Endothelial cell of umbilical vein (primary cell): ENCODE results near the gene C2orf76.

Experiments used
- CTCF ChIP-seq, 2 donors: IDR thresholded peaks; 1 replicate in 1 of 2; 2 replicates in 1 of 2; pipeline ENCODE4 v1.5.1; 2011; ENCODE audit warnings: low read length in 2 of 2, mild to moderate bottlenecking in 2 of 2, moderate library complexity in 2 of 2, control low read depth in 1 of 2, inconsistent platforms in 1 of 2, low read depth in 1 of 2; ENCODE audit not compliant: insufficient read depth in 1 of 2; ENCODE audit errors: extremely low read depth in 1 of 2
- EZH2 ChIP-seq: IDR thresholded peaks from 2 replicates; pipeline ENCODE4 v1.6.1; 2012; ENCODE audit warnings: borderline replicate concordance, low read depth, mild to moderate bottlenecking, moderate library complexity, low read length, inconsistent platforms; ENCODE audit not compliant: severe bottlenecking
- FOS ChIP-seq: IDR thresholded peaks from 2 replicates; pipeline ENCODE4 v1.6.1; 2011; ENCODE audit warnings: mild to moderate bottlenecking, low read length, moderate library complexity, borderline replicate concordance; ENCODE audit not compliant: insufficient read depth
- JUN ChIP-seq: IDR thresholded peaks from 2 replicates; pipeline ENCODE4 v1.6.1; 2011; ENCODE audit warnings: borderline replicate concordance, low read depth; ENCODE audit not compliant: insufficient read length, insufficient read depth
- MAX ChIP-seq: IDR thresholded peaks from 2 replicates; pipeline ENCODE4 v1.6.1; 2011; ENCODE audit not compliant: insufficient read depth, insufficient read length
- POLR2A ChIP-seq: IDR thresholded peaks from 2 replicates; pipeline ENCODE4 v1.6.1; 2012; ENCODE audit warnings: low read depth, mild to moderate bottlenecking, control low read depth, low read length
- POLR2AphosphoS5 ChIP-seq: IDR thresholded peaks from 2 replicates; pipeline ENCODE4 v1.6.1; 2012; ENCODE audit warnings: low read depth, mild to moderate bottlenecking, control low read depth, low read length, moderate library complexity; ENCODE audit not compliant: insufficient read depth

GRCh38 chr2:119337749-119338148, 28.9 kb downstream of the C2orf76 start:
- no peak for TF ChIP-seq POLR2AphosphoS5
- no peak for TF ChIP-seq MAX
- no peak for TF ChIP-seq POLR2A
- no peak for TF ChIP-seq JUN
- no peak for TF ChIP-seq EZH2
- no peak for TF ChIP-seq CTCF (IDR thresholded peaks at IDR 0.05; ENCODE audit: extremely low read depth in 1 of 2, insufficient read depth in 1 of 2, low read depth in 1 of 2, low read length in 2 of 2)
- no peak for TF ChIP-seq FOS
